Mesothelial cell of epicardium (in vitro differentiated cells): Measurements from ENCODE around the gene TSPAN4. TPM values are rescaled to one million over a fixed set of nuclear protein-coding genes. Genes with fewer than 3 reads are reported as not detected.
A peak's percentile ranks its signal among the peaks of the same experiment; 100 is the strongest.

Experiments
- DNase-seq, 2 experiments: peaks; one replicate each; pipeline ENCODE4 v3.0.0; 2021; ENCODE audit warnings: low spot score in 2 of 2; ENCODE audit not compliant: unreplicated experiment in 2 of 2
- H3K27ac Mint-ChIP-seq: 2 replicates; pipeline ENCODE4 v1.8.0; 2021; ENCODE audit warnings: mixed read lengths
- H3K27me3 Mint-ChIP-seq: 2 replicates; pipeline ENCODE4 v1.8.0; 2021; ENCODE audit warnings: low read depth, mixed read lengths
- H3K36me3 Mint-ChIP-seq: 2 replicates; pipeline ENCODE4 v1.8.0; 2021; ENCODE audit warnings: mixed read lengths
- H3K4me1 Mint-ChIP-seq: 2 replicates; pipeline ENCODE4 v1.8.0; 2021; ENCODE audit warnings: mixed read lengths
- H3K4me3 Mint-ChIP-seq: 2 replicates; pipeline ENCODE4 v1.8.0; 2021; ENCODE audit warnings: mild to moderate bottlenecking, moderate library complexity, mixed read lengths
- H3K9me3 Mint-ChIP-seq: 2 replicates; pipeline ENCODE4 v1.8.0; 2021; ENCODE audit warnings: mixed read lengths
- total RNA-seq: library from RNA; stranded (reverse); gene quantifications from 3 replicates; pipeline ENCODE4 v1.2.1, GENCODE V29; 2021
- TF ChIP-seq, protein P1 (sequence below): fragments of 200-600 bp; sonication (generic); IDR thresholded peaks from one replicate; pipeline ENCODE4 v1.5.0; 2021; ENCODE audit warnings: antibody characterized with exemption; ENCODE audit not compliant: unreplicated experiment

TSPAN4 gene, protein sequence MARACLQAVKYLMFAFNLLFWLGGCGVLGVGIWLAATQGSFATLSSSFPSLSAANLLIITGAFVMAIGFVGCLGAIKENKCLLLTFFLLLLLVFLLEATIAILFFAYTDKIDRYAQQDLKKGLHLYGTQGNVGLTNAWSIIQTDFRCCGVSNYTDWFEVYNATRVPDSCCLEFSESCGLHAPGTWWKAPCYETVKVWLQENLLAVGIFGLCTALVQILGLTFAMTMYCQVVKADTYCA
- 94.1 to 98.8 TPM (median 96.6 TPM) in 3 replicates for total RNA-seq

DNA sequence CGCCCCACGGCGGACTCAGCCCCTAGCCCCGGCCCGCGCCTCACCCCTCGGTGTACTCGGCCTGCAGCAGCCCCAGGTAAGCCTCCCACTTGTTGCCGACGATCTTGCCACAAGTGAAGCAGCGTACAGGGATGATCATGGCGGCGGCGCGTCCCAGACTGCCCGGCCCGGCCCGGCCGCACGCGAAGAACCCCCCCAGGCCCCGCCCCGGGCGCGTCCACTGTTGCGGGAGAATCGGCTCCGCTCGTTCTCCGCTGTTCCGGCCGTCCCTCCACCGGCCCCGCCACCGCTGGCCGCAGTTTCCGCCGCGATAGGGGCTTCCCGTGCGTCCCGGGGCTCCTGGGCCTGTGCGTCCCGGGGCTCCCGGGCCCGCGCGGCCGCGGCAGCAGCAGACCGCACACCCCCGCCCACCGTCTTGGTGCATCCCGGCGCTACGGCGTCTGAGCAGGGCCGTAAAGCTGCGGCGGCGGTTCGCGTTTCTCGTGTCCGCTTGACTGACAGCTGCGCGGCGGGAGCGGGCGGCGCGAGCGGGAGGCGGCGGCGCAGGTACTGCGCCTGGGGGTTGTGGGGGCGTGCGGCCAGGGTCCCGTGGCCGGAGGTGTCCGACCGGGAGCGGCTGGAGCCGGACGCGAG, at the start of gene TSPAN4, which contains the start of gene POLR2L:
Gene TSPAN4 (plus strand): TSS at position 483 of the 633 bp plus-strand sequence. CDS start 7,453 bp downstream, outside the sequence.
Gene POLR2L (minus strand): TSS at position 160 of the 633 bp plus-strand sequence. CDS start 21 bp downstream, at position 139.
- H3K4me1 Mint-ChIP-seq = peaks cover 40% of the 10 kb centered on the region
- H3K27me3 Mint-ChIP-seq = no peaks in the 10 kb centered on the region
- H3K9me3 Mint-ChIP-seq = no peaks in the 10 kb centered on the region
- TF ChIP-seq, protein P1, sequence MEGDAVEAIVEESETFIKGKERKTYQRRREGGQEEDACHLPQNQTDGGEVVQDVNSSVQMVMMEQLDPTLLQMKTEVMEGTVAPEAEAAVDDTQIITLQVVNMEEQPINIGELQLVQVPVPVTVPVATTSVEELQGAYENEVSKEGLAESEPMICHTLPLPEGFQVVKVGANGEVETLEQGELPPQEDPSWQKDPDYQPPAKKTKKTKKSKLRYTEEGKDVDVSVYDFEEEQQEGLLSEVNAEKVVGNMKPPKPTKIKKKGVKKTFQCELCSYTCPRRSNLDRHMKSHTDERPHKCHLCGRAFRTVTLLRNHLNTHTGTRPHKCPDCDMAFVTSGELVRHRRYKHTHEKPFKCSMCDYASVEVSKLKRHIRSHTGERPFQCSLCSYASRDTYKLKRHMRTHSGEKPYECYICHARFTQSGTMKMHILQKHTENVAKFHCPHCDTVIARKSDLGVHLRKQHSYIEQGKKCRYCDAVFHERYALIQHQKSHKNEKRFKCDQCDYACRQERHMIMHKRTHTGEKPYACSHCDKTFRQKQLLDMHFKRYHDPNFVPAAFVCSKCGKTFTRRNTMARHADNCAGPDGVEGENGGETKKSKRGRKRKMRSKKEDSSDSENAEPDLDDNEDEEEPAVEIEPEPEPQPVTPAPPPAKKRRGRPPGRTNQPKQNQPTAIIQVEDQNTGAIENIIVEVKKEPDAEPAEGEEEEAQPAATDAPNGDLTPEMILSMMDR = no peak
- H3K4me3 Mint-ChIP-seq = peak within 1 kb of the TSS; percentile 83
- no peaks in the 10 kb centered on the region for H3K36me3 Mint-ChIP-seq
- peak; percentile 83 to 90 for DNase-seq
- H3K27ac Mint-ChIP-seq = peak within 1 kb of the TSS; percentile 90

DNA sequence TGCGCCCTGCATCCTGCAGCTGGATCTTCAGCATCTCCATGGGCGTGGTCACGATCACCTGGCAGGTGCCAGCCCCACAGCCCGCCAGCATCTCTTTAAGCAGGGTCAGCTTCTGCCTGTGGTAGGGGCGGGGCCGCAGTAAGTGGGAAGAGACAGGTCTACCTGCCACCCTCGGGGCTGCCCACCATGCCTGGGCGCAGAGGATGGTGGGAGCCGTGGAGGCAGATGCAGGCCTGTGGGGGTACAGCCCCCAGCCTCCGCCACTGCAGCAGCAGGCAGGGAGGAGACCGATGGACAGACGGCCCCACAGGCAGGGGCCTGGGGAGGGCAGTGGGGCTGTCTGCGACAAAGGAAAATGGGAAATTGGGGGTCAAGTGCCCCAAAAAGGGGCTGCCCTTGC, 49.8 kb upstream of the TSPAN4 start:
- no peak for DNase-seq
- Mint-ChIP-seq H3K27me3 (peaks cover 4% of the 10 kb centered on the region), H3K9me3 (no peaks in the 10 kb centered on the region), H3K27ac (no peak overlapping the region), H3K4me1 (peaks cover 11% of the 10 kb centered on the region), H3K36me3 (peaks cover 3% of the 10 kb centered on the region), H3K4me3 (no peak overlapping the region)
- TF ChIP-seq, protein P1 = no peak

DNA sequence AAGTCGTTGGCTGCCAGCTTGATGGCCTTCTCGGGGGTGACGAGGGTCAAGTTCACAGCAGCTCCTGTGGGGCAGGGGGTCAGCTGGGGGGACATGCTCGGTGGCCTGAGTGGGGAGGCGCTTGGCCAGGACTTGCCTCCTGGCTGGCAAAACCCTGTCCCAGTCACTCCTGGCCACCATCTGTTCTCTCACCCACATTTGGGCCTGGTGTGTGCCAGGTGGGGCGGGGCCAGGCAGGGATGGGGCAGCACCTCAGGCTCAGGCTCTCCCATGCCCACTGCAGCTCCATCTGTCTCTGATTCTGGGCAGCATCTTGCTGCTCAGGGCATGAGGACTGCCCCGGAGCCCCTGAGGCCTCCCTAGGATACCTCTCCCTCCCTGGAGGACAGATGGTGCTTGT, 49.1 kb upstream of the TSPAN4 start:
- TF ChIP-seq, protein P1 = no peak
- Mint-ChIP-seq H3K36me3 (peaks cover 3% of the 10 kb centered on the region), H3K9me3 (no peaks in the 10 kb centered on the region), H3K4me1 (peaks cover 11% of the 10 kb centered on the region), H3K4me3 (no peak overlapping the region), H3K27ac (no peak overlapping the region), H3K27me3 (peaks cover 4% of the 10 kb centered on the region)
- DNase-seq = no peak

DNA sequence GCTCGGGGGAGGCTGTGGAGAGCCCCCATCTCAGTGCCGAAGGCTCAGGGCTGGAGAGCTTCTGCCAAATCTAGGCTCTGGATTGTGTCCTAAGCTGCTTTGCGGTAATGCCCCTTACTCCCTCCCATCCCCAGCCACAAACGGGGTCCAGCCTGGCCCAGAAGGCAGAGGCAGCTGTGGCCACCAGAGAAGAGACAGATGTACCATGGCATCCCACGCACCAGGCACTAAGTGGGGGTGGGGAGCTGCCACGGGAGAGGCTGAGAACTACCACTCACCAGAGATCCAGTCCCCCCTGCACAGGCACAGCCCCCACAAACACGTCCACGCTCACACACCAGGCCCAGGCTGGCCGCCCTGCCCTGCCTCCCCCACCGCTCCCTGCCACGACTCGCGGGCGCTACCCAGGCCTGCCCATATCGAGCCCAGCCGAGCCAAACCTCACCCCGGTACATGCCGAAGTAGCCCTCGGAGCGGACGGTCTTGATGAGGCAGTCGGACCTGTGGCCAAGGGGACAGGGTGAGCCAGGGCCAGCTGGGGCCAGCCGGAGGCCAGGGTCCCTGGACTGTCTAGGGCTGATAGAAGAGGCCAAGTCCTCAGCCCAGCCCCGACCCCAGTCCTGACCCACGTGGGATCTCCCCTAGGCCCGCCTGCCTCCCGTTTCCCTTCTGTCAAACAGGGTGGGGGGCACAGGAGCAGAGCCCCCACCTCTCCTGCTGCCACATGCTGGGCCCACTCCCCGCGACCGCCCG, 48.5 kb upstream of the TSPAN4 start:
- Mint-ChIP-seq H3K27ac (no peak overlapping the region), H3K4me3 (no peak overlapping the region), H3K4me1 (peaks cover 11% of the 10 kb centered on the region), H3K36me3 (peaks cover 3% of the 10 kb centered on the region), H3K27me3 (peaks cover 1% of the 10 kb centered on the region), H3K9me3 (no peaks in the 10 kb centered on the region)
- TF ChIP-seq, protein P1 = no peak
- no peak for DNase-seq

DNA sequence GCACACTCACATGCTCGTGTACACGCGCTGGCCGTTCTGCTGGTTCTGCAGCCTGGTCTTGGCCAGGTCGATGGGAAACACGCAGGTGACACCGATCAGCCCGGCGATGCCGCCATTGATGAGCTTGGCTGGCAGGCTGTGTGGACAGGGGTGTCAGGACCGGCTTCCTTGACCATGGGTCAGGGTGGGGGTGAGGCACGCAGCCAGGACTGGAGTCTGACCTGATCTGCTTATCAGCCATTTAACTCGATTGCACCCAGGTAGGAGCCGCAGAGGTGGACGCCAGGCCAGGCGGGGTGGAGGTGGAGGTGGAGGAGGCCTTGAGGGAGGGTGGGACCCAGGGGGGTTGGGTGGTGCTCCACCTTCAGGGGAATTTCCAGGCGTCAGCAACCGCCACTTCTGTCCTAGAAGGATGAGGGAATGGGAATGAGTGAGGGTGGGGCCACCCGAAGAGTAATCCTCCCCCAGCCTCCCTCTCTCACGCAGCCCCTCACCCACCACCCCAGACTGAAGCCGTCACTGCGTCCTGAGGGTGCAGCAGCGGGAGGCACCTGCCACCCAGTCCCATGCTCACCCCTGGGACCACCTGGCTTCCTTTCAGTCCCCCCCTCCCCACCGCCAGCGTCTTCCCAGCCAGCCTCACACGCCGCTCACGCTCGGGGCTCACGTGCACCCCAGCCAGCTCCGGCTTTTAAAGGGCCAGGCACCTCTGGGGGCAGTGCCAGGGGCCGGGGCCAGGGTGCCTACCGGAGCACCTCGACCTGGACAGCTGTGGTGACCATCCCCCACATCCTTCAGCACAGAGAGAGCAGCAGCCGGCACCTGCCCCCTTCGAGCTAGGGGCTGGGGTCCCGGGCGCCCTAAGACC, 47.7 kb upstream of the TSPAN4 start:
- Mint-ChIP-seq H3K4me3 (no peak overlapping the region), H3K36me3 (peaks cover 3% of the 10 kb centered on the region), H3K4me1 (peaks cover 11% of the 10 kb centered on the region), H3K27me3 (no peaks in the 10 kb centered on the region), H3K27ac (no peak overlapping the region), H3K9me3 (no peaks in the 10 kb centered on the region)
- DNase-seq = no peak
- TF ChIP-seq, protein P1 = no peak
